HAP-1 (cell line): Measurements from ENCODE around the gene MAN1A1.

Experiments
- DNase-seq, 2 experiments: peaks; one replicate each; pipeline ENCODE4 v3.0.0-alpha.2; 2016 to 2020; ENCODE audit warnings: low spot score in 2 of 2
- H3K27me3 ChIP-seq: fragments of 250-450 bp; sonication (Bioruptor Pico); 2 replicates; pipeline ENCODE4 v1.5.1; 2020; ENCODE audit warnings: low read depth, mild to moderate bottlenecking, moderate library complexity
- H3K36me3 ChIP-seq: fragments of 250-450 bp; sonication (Bioruptor Pico); replicated peaks from 2 replicates; pipeline ENCODE4 v1.5.1; 2020; ENCODE audit warnings: mild to moderate bottlenecking
- H3K4me1 ChIP-seq: fragments of 250-450 bp; sonication (Bioruptor Pico); 2 replicates; pipeline ENCODE4 v1.5.1; 2020; ENCODE audit warnings: mild to moderate bottlenecking
- H3K4me3 ChIP-seq: fragments of 250-450 bp; sonication (Bioruptor Pico); 2 replicates; pipeline ENCODE4 v1.5.1; 2020; ENCODE audit warnings: mild to moderate bottlenecking, moderate library complexity
- H3K9me3 ChIP-seq: fragments of 250-450 bp; sonication (Bioruptor Pico); 2 replicates; pipeline ENCODE4 v1.5.1; 2020; ENCODE audit warnings: mild to moderate bottlenecking, moderate library complexity
- in situ Hi-C: fragments of 300-500 bp; cut with MboI; formaldehyde crosslinking; loops from 3 replicates; pipeline ENCODE4 v1.14.3; 2020; ENCODE audit warnings: low sequenced_read_pairs, inconsistent platforms, mixed read lengths

MAN1A1 gene

DNA sequence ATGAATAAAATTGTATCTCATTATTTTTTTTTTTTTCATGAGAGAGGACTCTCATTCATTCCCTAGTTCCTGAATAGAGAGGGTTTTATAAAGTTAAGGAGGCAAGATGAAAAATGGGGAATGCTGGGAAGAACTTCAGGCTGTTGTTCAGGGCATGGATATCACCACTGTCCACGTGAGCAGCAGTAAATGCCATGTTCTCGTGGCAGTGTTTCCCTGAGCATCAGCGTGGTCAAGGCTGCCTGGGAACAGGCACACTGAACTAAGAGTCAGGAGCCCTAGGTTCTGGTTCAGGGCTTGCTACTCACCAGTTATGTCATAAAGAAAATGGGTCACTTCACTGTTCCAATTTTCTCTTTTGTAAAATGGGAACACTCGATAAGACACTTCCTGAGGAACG lies 93.2 kb downstream of the MAN1A1 start:
- no peak overlapping the region for H3K4me3 ChIP-seq
- in situ Hi-C loops: no loop called here

DNA sequence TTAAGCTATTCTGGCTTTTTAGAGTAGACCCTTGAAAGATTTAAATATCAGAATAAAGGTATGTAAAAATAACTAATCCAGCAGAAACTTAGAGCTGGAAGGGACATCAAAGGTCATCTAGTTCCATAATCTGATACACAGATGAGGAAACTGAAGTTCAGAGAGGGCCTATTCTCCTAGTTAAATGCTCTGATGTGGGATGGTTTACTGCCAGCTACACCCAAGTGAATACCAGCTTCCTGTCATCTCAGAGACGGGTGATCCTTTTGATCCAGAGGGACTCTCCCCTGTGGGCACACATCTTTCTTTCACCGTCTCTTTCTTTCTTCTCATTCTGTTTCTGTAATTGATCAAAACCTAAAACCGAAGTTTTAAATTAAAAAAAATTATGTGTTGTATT lies 94.1 kb downstream of the MAN1A1 start:
- H3K36me3 ChIP-seq: no peaks in the 10 kb centered on the region
- no peak for DNase-seq
- H3K4me3 ChIP-seq: no peak overlapping the region
- no peaks in the 10 kb centered on the region for H3K27me3 ChIP-seq
- no peaks in the 10 kb centered on the region for H3K9me3 ChIP-seq
- H3K4me1 ChIP-seq: no peaks in the 10 kb centered on the region
- in situ Hi-C loops: no loop called here

More for the DNA sequence above, 93.2 kb downstream of the MAN1A1 start:
- H3K27me3 ChIP-seq: no peaks in the 10 kb centered on the region
- H3K36me3 ChIP-seq: no peaks in the 10 kb centered on the region
- DNase-seq: no peak
- H3K9me3 ChIP-seq: no peaks in the 10 kb centered on the region
- no peaks in the 10 kb centered on the region for H3K4me1 ChIP-seq

DNA sequence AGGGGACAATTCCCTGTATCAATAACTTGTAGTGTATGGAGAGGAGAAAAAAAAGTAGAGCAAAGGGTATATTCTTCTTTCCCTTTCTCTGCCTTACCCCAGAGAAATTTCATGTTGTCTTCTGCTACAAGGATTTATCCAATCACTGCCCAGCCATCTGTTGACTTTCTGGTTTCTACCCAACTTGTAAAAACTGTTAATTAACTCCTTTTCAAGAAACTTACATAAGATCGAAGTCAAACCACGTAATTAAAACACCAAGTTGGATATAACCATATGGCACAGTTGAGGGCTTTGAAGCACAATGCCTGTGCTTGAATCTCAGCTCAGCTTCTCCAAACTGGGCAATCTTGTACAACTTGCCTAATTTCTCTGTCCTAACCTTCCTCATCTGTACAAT lies 99.5 kb downstream of the MAN1A1 start:
- no peaks in the 10 kb centered on the region for H3K27me3 ChIP-seq
- no peak overlapping the region for H3K4me3 ChIP-seq
- in situ Hi-C loops: no loop called here
- H3K4me1 ChIP-seq: no peaks in the 10 kb centered on the region
- DNase-seq: no peak
- no peaks in the 10 kb centered on the region for H3K9me3 ChIP-seq
- H3K36me3 ChIP-seq: no peaks in the 10 kb centered on the region

DNA sequence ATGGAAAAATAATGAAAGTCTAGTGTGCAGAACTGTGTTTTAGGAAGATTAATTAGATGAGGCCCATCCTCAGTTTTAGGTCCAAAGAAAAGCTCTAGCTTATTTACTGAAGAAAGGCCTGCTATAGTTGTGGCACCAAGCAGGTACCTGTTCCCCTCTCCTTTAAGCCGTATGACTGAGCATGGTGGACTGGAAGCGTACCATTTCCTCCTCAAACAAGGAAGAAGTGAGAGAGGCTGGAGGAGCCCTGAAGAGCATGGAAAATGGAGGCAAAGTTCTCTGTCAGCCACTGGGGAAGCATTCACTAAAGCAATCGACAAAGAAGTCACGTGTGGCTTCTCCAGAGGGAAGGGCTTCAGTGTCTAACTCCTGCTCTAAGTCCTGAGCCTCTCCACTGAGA lies 100.2 kb downstream of the MAN1A1 start:
- H3K4me3 ChIP-seq: no peak overlapping the region
- in situ Hi-C loops: no loop called here
- no peak for DNase-seq
- no peaks in the 10 kb centered on the region for H3K4me1 ChIP-seq
- H3K27me3 ChIP-seq: no peaks in the 10 kb centered on the region
- no peaks in the 10 kb centered on the region for H3K9me3 ChIP-seq
- H3K36me3 ChIP-seq: no peaks in the 10 kb centered on the region

DNA sequence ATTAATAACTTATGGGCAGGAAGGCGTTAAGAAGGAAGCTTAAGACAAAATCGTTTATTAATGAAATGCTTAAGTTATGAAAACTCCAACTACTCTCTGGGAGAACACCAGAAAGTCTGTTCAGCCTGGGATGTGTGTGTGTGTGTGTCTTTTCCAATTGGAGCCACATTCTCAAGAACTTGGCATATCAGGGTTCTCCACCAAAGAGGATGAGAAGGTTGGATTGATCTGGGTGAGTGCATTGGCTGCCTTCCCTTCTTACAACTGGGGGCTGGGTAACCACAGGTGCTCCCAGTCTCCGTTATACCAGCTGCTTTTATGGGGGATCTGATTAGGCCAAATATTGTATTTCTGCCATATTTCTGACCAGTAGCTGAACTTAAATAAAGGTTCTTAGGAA lies 102.1 kb downstream of the MAN1A1 start:
- Histone ChIP-seq H3K27me3 (no peaks in the 10 kb centered on the region), H3K4me1 (no peaks in the 10 kb centered on the region), H3K36me3 (no peaks in the 10 kb centered on the region), H3K4me3 (no peak overlapping the region), H3K9me3 (no peaks in the 10 kb centered on the region)
- DNase-seq: no peak
- in situ Hi-C loops: no loop called here

DNA sequence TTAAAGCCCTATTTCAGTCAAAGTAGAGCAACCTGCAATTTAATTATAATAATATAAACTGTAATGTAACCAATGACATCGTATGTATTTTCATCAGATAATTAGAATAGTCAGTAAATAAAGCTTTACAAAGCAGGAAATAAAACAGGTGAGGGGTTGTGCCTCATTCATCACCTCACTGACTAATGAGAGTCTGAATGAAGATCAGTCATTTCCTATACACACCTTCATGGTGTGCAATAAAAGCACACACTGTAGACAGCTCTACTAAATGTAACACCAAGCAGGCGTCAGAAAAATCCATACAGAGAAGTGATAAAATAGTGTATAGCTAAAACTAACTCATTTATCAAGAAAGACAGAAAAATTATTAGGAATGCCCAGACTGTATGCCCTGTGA lies 105.9 kb downstream of the MAN1A1 start:
- H3K4me1 ChIP-seq: no peaks in the 10 kb centered on the region
- H3K4me3 ChIP-seq: no peak overlapping the region
- no peaks in the 10 kb centered on the region for H3K36me3 ChIP-seq
- in situ Hi-C loops: no loop called here
- no peaks in the 10 kb centered on the region for H3K9me3 ChIP-seq
- DNase-seq: no peak
- H3K27me3 ChIP-seq: no peaks in the 10 kb centered on the region

DNA sequence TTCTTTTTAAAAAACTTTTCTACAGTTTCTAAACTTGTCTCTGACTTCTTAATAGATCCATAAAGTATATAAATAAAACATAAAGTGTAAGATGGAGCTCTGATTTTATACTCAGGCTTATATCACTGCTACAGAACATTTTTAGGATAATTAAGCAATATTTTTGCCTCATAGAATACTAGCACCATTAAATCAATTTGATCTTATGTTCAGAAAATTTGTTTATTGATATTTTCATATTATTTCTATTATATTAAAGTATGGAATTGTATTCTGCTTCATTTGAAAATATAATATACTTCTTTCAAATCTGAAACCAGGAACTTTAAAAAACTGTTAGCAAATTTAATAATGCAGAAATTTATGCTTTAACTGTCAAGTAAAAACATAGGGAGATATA lies 106.5 kb downstream of the MAN1A1 start:
- in situ Hi-C loops: no loop called here
- no peak for DNase-seq
- H3K36me3 ChIP-seq: no peaks in the 10 kb centered on the region

DNA sequence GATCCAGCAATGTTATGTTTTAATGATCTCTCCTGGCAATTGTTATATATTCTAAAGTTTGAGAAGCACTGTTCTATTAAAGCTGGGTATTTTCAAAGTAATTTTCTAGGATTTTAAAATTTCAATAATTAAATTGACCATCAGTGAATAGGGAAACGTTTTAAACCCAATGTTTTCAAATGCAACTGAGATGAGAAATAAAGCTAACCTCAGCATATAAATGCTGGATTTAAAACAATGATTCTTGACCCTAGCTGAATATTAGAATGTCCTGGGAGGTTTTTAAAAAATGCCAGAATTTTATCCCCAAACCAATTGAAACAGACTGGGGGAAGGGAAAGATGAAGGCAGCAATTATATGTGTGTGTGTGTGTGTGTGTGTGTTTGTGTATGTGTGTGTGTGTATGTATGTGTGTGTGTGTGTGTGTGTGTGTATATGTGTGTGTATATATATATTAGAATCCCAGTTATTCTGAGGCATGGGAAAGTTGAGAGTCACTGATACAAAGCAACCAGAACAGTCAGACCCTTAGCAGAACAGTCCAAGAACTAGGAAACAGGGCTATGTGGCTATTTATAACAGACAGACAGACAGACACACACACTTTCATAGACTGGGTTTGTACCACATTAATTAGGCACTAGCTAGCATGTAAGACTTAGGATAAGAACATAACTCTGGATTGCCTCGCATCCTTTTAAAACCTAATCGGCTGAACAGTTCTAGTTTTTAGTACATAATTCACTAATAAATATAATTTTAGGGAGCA lies 107.8 kb downstream of the MAN1A1 start:
- Histone ChIP-seq H3K36me3 (no peaks in the 10 kb centered on the region), H3K27me3 (no peaks in the 10 kb centered on the region), H3K4me1 (no peaks in the 10 kb centered on the region), H3K4me3 (no peak overlapping the region), H3K9me3 (no peaks in the 10 kb centered on the region)
- in situ Hi-C loops: no loop called here
- DNase-seq: no peak

More for the DNA sequence above, 106.5 kb downstream of the MAN1A1 start:
- no peaks in the 10 kb centered on the region for H3K4me1 ChIP-seq
- no peaks in the 10 kb centered on the region for H3K9me3 ChIP-seq
- no peak overlapping the region for H3K4me3 ChIP-seq
- no peaks in the 10 kb centered on the region for H3K27me3 ChIP-seq

DNA sequence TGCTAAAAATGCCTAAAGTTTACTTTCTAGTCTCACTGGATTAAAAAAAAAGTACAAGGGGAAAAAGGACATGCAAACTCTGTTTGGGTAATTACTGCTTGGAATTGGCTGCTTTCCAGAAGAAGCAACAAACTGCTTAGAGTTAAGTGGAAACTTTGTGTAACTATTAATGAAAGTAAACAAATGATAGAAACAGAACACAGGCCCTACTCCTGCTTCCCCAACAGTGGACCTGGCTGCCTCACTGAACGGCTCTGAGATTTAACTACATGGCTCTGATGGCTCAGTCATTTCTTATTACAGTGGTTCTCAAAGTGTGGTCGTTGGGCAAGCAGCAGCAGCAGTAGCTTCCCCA lies 108.5 kb downstream of the MAN1A1 start:
- H3K36me3 ChIP-seq: no peaks in the 10 kb centered on the region
- H3K4me1 ChIP-seq: no peaks in the 10 kb centered on the region
- in situ Hi-C loops: no loop called here
- H3K4me3 ChIP-seq: no peak overlapping the region
- H3K27me3 ChIP-seq: no peaks in the 10 kb centered on the region
- H3K9me3 ChIP-seq: no peaks in the 10 kb centered on the region
- peak in 1 of 2 experiments; percentile 12 for DNase-seq

DNA sequence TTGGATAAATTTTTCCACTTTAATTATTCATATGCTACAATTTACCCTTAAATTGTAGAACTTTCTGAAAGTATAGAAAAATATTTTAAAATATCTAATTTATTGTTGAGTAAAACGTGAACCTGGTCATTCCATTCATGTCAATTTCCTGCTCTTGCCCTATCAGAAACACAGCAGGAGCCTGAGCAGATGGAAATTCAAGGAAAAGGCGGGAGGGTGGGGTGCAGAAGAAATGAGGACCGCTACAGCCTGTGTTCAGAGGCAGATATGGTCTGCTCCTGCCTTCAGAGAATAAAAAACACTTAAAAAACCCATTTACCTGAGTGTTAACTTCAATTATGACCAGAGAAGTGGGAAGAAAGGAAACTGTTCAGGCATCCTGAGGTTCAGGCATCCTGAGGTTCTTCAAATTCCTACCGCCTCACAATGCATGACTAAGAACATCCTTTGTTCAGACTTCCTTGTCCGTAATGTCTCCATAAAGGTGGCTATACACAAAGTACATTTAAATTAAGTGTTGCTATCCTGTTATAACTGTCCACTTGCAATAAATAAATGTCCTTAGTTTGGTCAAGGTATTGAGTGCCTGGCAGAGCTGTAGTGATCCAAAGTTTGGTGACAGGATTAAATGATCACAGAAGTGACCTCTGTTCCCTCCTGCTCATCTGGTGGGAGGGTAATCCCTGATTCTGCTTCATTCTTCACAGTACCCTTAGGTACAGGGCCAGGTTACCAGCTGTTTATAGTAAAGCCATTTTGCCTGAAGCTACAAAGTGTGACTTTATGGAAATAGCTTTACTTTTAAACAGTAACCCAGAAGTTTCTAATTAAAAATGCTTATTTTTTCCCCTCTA lies 109.1 kb downstream of the MAN1A1 start:
- H3K27me3 ChIP-seq: no peaks in the 10 kb centered on the region
- DNase-seq: no peak
- in situ Hi-C loops: no loop called here
- H3K4me1 ChIP-seq: no peaks in the 10 kb centered on the region
- no peak overlapping the region for H3K4me3 ChIP-seq
- no peaks in the 10 kb centered on the region for H3K9me3 ChIP-seq
- no peaks in the 10 kb centered on the region for H3K36me3 ChIP-seq

DNA sequence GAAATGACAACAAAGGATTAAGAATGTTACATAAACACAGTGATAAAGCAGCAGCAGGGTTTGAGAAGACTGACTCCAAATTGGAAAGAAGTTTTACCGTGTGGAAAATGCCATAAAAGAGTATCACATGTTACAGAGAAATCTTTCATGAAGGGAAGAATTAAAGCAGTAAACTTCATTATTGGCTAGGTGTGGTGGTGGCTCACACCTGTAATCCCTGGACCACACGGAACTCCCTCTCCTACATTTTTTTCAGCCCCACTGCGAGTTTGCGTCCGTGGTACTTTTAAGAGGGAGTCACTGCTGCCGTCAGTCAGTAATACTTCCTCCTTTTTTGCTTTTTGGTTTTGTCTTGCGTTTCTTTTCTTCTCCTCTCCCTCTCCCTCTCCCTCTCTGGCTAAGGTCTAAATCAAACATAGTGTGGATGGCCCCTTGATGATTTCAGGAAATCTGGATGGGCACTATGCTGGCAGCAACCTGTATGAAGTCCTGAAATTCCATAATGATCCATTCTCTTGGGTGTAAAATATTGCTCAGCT lies 112.3 kb downstream of the MAN1A1 start:
- peak in 1 of 2 experiments; percentile 49 for DNase-seq
- H3K9me3 ChIP-seq: no peaks in the 10 kb centered on the region
- H3K4me3 ChIP-seq: no peak overlapping the region
- H3K27me3 ChIP-seq: no peaks in the 10 kb centered on the region
- no peaks in the 10 kb centered on the region for H3K4me1 ChIP-seq
- in situ Hi-C loops: no loop called here
- no peaks in the 10 kb centered on the region for H3K36me3 ChIP-seq

DNA sequence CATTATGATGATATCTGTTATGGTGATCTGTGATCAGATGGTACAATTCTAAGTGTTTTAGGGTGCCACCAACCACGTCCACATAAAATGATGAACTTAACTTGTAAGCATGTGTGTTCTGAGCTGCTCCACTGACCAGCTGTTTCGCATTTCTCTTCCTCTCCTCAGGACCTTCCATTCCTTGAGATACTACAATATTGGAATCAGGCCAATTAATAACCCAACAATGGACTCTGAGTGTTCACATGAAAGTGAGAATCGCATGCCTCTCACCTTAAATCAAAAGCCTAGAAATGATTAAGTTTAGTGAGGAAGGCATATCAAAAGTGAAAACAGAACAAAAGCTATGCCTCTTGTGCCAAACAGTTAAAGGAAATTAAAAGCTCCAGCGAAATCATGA lies 114.6 kb downstream of the MAN1A1 start:
- Histone ChIP-seq H3K27me3 (no peaks in the 10 kb centered on the region), H3K9me3 (no peaks in the 10 kb centered on the region), H3K4me3 (no peak overlapping the region), H3K36me3 (no peaks in the 10 kb centered on the region), H3K4me1 (no peaks in the 10 kb centered on the region)
- in situ Hi-C loops: no loop called here
- DNase-seq: no peak

DNA sequence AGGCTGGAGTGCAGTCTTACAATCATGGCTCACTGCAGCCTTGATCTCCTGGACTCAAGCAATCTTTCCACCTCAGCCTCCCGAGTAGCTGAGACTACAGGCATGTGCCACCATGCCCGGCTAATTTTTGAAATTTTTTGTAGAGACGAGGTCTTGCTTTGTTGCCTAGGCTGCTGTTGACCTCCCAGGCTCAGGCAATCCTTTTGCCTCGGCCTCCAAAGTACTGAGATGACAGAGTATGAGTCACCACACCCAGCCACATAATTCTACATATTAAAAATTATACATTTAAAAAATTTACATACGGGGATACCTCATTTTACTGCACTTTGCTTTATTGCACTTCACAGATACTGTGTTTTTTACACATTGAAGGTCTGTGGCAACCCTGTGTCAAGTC lies 115.1 kb downstream of the MAN1A1 start:
- Histone ChIP-seq H3K4me3 (no peak overlapping the region), H3K27me3 (no peaks in the 10 kb centered on the region), H3K9me3 (no peaks in the 10 kb centered on the region), H3K36me3 (no peaks in the 10 kb centered on the region), H3K4me1 (no peaks in the 10 kb centered on the region)
- DNase-seq: no peak
- in situ Hi-C loops: no loop called here

DNA sequence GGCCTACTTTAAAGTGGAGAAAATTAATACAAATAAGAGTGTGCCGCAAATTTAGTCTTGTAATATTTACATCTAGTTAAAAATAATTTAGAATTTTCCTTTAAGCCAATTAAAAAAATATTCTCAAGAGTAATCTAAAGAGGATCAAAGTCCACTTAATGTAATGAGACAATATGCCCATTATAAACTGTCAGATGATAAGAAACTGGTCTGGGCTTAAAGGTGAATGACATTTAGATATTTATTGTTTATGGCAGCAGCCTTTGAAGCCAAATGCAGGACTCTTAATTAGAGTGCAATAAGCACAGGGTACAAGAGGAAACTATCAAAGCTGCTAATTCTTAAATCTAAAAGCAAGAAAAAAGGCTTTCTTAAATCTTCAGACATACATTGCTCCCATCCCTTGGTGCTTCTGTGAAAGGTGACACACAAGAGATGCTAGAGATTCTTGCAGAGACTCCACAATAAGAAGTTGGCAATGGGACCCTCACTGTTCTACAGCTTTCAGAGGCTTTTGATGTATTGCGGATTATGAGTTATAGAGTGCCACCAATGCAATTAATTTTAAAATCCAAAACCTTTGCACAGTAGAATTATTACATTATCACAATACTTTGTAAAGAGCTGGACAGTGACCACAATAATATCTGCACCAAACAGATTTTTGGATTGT lies 116.1 kb downstream of the MAN1A1 start:
- H3K36me3 ChIP-seq: no peaks in the 10 kb centered on the region
- no peak overlapping the region for H3K4me3 ChIP-seq
- in situ Hi-C loops: no loop called here
- no peaks in the 10 kb centered on the region for H3K4me1 ChIP-seq
- no peaks in the 10 kb centered on the region for H3K9me3 ChIP-seq
- H3K27me3 ChIP-seq: no peaks in the 10 kb centered on the region
- no peak for DNase-seq
